Loucy (cell line): Measurements from ENCODE around the gene VWA5A.

Source experiments
- CTCF ChIP-seq: fragments of 200-600 bp; sonication (generic); conservative IDR thresholded peaks from 2 replicates; pipeline ENCODE4 v1.5.1; 2014; ENCODE audit warnings: mild to moderate bottlenecking, antibody characterized with exemption, low read length
- EZH2phosphoT487 ChIP-seq: fragments of 200-600 bp; IDR thresholded peaks from 2 replicates; pipeline ENCODE4 v1.6.1; 2018; ENCODE audit warnings: antibody characterized with exemption, mild to moderate bottlenecking, moderate library complexity, borderline replicate concordance

DNA sequence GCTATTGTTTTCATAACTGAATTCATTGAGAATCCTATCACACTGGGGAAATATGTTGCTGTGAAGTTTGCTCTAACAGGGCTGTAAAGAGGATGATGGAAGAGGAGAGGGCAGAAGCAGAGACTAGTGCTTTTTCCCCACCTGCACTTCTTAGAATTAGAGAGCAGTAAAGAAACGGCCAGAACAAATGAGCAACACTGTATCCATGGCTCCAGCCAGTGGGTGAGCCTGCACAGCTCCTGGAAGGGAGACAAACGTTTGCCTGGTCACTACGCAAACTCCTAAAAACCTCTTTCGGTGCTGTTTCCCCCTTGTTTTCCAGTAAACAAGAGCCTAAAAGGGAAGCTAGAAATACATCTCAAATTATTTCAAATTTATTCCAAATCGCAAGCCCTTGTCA is 45.7 kb downstream of the VWA5A start:
- TF ChIP-seq CTCF (no peak), EZH2phosphoT487 (no peak)
